HEK293T (cell line): ENCODE results near the gene FBLN1.
"Not testable (repeated sequence)": the region's sequence is repeated elsewhere in the genome, so short reads cannot be mapped to it uniquely, and the experiment has no call there.

Experiments used
- CTCF ChIA-PET: fragments of 350-600 bp; formaldehyde crosslinking; extraction: SDS; loops from one replicate; lab custom pipeline; 2021; ENCODE audit warnings: antibody characterized with exemption, inconsistent platforms; lab: Yijun Ruan, JAX
- POLR2A ChIA-PET: fragments of 350-600 bp; formaldehyde crosslinking; extraction: SDS; loops from one replicate; lab custom pipeline; 2020; ENCODE audit warnings: antibody characterized with exemption, inconsistent platforms; lab: Yijun Ruan, JAX
- DNase-seq: peaks from one replicate; pipeline ENCODE4 v3.0.0; 2012; ENCODE audit warnings: mixed read lengths; ENCODE audit errors: extremely low spot score
- ARNT ChIP-seq: fragments of 450-650 bp; IDR thresholded peaks from 2 replicates; pipeline ENCODE4 v1.6.1; 2017; ENCODE audit warnings: mild to moderate bottlenecking
- BHLHE40 ChIP-seq: fragments of 450-650 bp; IDR thresholded peaks from 2 replicates; pipeline ENCODE4 v1.6.1; 2016; ENCODE audit warnings: mild to moderate bottlenecking, moderate library complexity, borderline replicate concordance
- CTBP1 ChIP-seq: fragments of 450-650 bp; IDR thresholded peaks from 2 replicates; pipeline ENCODE4 v1.6.1; 2016; ENCODE audit warnings: borderline replicate concordance
- ELF4 ChIP-seq: fragments of 450-650 bp; IDR thresholded peaks from 2 replicates; pipeline ENCODE4 v1.6.1; 2017; ENCODE audit warnings: antibody characterized with exemption
- FOXA1 ChIP-seq: fragments of 450-650 bp; IDR thresholded peaks from 2 replicates; pipeline ENCODE4 v1.6.1; 2016; ENCODE audit warnings: mild to moderate bottlenecking
- FOXK2 ChIP-seq: fragments of 450-650 bp; IDR thresholded peaks from 2 replicates; pipeline ENCODE4 v1.6.1; 2016; ENCODE audit warnings: mild to moderate bottlenecking
- FOXM1 ChIP-seq: fragments of 450-650 bp; IDR thresholded peaks from 2 replicates; pipeline ENCODE4 v1.6.1; 2017; ENCODE audit warnings: mild to moderate bottlenecking, borderline replicate concordance
- HDGF ChIP-seq: fragments of 450-650 bp; IDR thresholded peaks from 2 replicates; pipeline ENCODE4 v1.6.1; 2017; ENCODE audit warnings: antibody characterized with exemption, borderline replicate concordance
- L3MBTL2 ChIP-seq: fragments of 450-650 bp; conservative IDR thresholded peaks from 2 replicates; pipeline ENCODE4 v1.6.1; 2016; ENCODE audit warnings: mild to moderate bottlenecking
- LEF1 ChIP-seq: fragments of 450-650 bp; IDR thresholded peaks from 2 replicates; pipeline ENCODE4 v1.6.1; 2017; ENCODE audit warnings: mild to moderate bottlenecking, borderline replicate concordance
- NFRKB ChIP-seq: fragments of 450-650 bp; IDR thresholded peaks from 2 replicates; pipeline ENCODE4 v1.6.1; 2016; ENCODE audit warnings: mild to moderate bottlenecking, moderate library complexity
- SP1 ChIP-seq: fragments of 450-650 bp; IDR thresholded peaks from 2 replicates; pipeline ENCODE4 v1.6.1; 2017
- SUZ12 ChIP-seq: fragments of 450-650 bp; IDR thresholded peaks from 2 replicates; pipeline ENCODE4 v1.6.1; 2016; ENCODE audit warnings: mild to moderate bottlenecking
- TARDBP ChIP-seq: fragments of 450-650 bp; IDR thresholded peaks from 2 replicates; pipeline ENCODE4 v1.6.1; 2016
- ZNF384 ChIP-seq: fragments of 450-650 bp; IDR thresholded peaks from 2 replicates; pipeline ENCODE4 v1.6.1; 2016
- TF ChIP-seq, protein P1 (sequence below): fragments of 450-650 bp; IDR thresholded peaks from 2 replicates; pipeline ENCODE4 v1.6.1; 2016

The FBLN1 gene

DNA sequence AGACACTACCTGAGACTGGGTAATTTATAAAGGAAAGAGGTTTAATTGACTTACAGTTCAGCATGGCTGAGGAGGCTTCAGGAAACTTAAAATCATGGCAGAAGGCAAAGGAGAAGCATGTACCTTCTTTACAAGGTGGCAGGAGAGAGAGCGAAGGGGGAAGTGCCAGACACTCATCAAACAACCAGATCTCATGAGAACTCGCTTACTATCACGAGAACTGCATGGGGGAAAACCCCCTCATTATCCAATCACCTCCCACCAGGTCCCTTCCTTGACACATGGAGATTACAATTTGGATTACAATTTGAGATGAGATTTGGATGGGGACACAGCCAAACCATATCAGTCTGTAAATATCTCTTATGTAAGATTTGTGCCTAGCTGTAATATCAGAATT lies 118.0 kb downstream of the FBLN1 start:
- TF ChIP-seq NFRKB: no peak
- no peak for TF ChIP-seq ZNF384
- no peak for TF ChIP-seq FOXK2
- TF ChIP-seq SUZ12: no peak
- TF ChIP-seq TARDBP: no peak
- no peak for TF ChIP-seq ELF4
- DNase-seq: no peak
- POLR2A ChIA-PET: no interaction called here
- CTCF ChIA-PET: no interaction called here

DNA sequence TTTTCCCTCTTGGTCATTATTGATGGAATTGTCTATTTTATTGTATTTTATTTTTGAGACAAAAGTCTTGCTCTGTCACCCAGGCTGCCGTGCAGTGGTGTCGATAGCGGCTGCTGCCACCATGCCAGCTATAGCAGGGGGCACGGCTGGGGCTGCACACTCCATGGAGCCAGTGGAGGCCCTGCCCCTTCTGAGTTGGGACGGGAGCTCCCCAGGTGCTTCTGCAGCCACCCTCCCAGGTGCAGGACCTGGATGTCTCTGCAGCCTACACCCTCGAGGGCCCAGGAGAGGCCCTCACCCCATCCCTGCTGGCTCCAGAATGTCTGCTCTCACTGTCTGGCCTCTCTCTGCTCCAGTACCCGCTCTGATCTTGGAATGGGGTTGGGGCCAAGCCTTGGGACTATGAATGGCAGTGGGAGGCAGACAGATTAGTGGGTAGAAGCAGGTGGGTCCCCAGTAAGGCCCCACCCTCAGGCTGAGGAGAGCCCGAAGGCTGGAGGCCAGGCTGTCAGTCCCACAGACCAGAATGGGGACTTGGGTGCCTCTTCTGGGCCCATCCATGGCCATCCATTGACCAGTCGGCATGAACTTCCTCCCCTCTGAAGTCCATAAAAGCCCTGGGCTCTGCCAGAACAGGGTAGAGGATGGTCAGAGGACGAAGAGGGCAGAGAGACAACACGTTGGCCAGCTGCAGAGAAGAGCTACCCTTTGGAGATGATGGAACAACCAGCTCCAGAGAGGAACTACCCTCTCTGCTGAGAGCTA lies 119.3 kb downstream of the FBLN1 start:
- DNase-seq: no peak
- no peak for TF ChIP-seq ZNF384
- no peak for TF ChIP-seq TARDBP
- no peak for TF ChIP-seq ELF4
- TF ChIP-seq FOXA1: no peak
- no peak for TF ChIP-seq CTBP1
- TF ChIP-seq HDGF: no peak
- TF ChIP-seq BHLHE40: no peak
- TF ChIP-seq FOXM1: no peak
- TF ChIP-seq, protein P1, sequence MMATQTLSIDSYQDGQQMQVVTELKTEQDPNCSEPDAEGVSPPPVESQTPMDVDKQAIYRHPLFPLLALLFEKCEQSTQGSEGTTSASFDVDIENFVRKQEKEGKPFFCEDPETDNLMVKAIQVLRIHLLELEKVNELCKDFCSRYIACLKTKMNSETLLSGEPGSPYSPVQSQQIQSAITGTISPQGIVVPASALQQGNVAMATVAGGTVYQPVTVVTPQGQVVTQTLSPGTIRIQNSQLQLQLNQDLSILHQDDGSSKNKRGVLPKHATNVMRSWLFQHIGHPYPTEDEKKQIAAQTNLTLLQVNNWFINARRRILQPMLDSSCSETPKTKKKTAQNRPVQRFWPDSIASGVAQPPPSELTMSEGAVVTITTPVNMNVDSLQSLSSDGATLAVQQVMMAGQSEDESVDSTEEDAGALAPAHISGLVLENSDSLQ: no peak
- TF ChIP-seq L3MBTL2: no peak
- TF ChIP-seq LEF1: no peak
- TF ChIP-seq SP1: no peak
- TF ChIP-seq ARNT: no peak
- ChIA-PET POLR2A (no interaction called here), CTCF (interaction anchor here (0.8 kb wide), 1 partner anchor 21 kb away, joined by 3 read pairs; no protein-coding TSS in a partner anchor)

DNA sequence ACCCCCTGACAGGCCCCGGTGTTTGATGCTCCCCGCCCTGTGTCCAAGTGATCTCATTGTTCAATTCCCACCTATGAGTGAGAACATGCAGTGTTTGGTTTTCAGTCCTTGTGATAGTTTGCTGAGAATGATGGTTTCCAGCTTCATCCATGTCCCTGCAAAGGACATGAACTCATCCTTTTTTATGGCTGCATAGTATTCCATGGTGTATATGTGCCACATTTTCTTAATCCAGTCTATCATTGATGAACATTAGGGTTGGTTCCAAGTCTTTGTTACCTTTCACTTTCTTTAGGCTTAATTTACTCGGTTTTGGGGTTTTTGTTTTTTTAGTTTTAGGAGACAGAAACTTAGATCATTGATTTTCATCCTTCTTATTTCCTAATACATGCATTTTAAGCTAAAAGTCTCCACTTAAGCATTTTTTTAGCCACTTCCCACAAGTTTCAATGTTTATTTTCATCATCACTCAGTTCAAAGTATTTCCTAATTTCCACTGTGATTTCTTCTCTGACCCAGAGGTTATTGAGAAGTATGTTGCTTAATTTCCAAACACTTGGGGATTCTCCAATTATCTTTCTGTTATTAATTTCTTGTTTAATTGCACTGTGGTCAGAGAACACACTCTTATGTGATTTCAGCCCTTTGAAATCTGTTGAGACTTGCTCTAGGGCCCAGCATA lies 120.9 kb downstream of the FBLN1 start:
- CTCF ChIA-PET, POLR2A ChIA-PET, DNase-seq: not testable (repeated sequence)

DNA sequence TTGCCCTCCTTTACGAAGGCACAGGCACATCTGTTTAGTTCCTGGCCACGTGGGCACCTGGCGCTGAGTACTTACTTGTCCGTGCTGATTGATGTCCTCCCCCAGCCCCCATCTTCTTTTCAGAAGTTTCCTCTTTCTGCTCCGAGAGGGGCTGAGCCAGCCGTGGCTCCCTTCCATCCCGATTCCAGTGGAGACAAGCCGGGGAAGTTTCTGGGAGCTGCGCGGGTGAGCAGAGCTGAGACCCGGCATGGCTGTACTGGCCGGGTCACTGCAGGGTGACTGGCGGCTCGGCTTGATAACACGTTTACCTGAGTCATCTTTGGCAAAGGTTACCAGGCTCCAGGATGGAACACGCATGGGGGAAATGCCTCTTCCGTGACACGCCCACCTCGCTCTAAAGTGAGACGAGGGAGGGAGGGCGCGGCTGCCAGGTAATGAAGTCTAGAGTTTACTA lies 123.5 kb downstream of the FBLN1 start:
- ChIA-PET CTCF (no interaction called here), POLR2A (no interaction called here)
- TF ChIP-seq, protein P1: no peak
- no peak for TF ChIP-seq HDGF
- no peak for TF ChIP-seq L3MBTL2
- TF ChIP-seq CTBP1: no peak
- no peak for TF ChIP-seq FOXA1
- DNase-seq: no peak

DNA sequence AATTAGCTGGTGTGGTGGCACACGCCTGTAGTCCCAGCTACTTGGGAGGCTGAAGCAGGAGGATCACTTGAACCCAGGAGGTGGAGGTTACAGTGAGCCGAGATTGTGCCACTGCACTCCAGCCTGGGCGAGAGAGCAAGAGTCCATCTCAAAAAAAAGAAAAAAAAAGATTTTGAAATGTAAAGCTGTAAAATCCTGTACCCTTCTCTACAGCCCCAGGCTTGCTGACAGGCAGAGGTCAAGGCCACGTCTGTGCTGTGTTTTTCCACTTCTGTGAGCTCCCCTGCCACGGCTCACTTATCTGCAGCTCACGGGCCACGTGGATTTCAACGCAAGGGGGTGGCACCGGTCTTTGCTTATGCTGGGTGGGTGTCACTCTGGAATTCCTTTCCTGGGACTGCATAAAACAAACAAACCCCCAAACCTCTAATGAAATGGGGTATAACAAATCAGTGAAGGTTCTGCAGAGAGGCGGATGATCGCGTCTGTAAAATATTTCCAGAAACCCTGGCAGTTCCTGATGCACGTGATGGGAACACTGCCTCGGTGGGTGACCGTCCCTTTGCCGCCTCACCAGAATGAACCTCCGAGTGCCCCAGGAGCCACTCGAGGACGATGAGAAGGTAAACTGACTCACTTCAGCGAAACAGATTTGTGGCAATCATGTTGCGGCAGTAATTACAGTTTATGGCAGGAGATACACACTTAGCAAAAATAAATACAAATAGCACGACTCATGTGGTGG lies 125.0 kb downstream of the FBLN1 start:
- ChIA-PET CTCF (no interaction called here), POLR2A (no interaction called here)
- TF ChIP-seq L3MBTL2 (no peak), FOXM1 (no peak), HDGF (no peak)
- no peak for DNase-seq

DNA sequence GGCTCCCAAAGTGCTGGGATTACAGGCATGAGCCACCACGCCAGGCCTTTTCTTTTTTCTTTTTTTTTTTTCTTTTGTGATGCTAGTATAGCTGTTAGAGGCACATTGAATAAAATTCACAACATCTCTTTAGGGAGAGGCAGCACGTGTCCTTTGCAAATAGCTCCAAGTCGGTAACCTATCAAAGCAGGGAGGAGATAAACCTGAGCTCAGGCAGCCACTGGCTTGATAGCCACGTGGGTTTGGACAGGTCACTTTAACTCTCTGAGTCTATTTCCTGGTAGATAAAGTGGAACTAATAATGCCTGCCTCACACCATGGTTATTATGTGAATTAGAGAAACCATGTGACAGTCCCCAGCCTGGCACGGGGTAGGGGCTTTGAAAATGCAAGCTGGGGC lies 125.8 kb downstream of the FBLN1 start:
- DNase-seq: no peak
- ChIA-PET CTCF (no interaction called here), POLR2A (no interaction called here)
- TF ChIP-seq BHLHE40: no peak
- no peak for TF ChIP-seq TARDBP
- no peak for TF ChIP-seq ELF4
- no peak for TF ChIP-seq SUZ12
- TF ChIP-seq L3MBTL2: no peak
- no peak for TF ChIP-seq SP1
- TF ChIP-seq HDGF: no peak
- TF ChIP-seq LEF1: no peak
- TF ChIP-seq, protein P1: no peak
- TF ChIP-seq FOXA1: no peak
- no peak for TF ChIP-seq ZNF384
- TF ChIP-seq NFRKB: no peak
- no peak for TF ChIP-seq ARNT
